ENCODE results near the gene CHST11.

GRCh38 chr12:104650541-104650940, 193.8 kb downstream of the CHST11 start:
- TF ChIP-seq YY1 (IDR thresholded peaks at IDR 0.05; ENCODE audit: insufficient read depth, insufficient read length) (no peak), ZNF274 (IDR thresholded peaks at IDR 0.05; ENCODE audit: low read depth, low read length) (no peak)

All from NT2/D1 (cell line).